ENCODE measurements around the gene DNAJA1. TPM values are rescaled to one million over a fixed set of nuclear protein-coding genes. Genes with fewer than 3 reads are reported as not detected.

The DNAJA1 gene
- total and polyA plus RNA-seq, 7 experiments from 2014 or later = 66.8 to 204 (median 116) TPM

DNA sequence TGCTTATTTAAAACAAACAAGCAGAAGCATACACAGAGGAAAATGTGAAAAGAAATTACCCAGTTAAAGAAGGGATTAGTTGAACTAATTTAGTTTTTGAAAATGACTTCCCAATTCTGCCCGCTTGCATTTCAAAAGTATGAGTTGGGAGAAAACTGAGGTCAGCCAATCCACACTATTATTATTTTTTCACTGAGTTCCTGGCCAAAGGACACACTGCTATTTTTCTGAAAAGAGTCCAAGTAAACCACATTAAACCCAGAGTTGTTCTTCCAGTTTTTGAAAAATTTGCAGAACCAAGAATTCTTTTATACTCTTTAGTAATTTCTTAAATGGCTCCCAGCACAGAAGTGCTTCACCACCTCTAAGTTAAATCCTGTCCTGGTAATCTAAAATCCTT is 43.9 kb downstream of the DNAJA1 start:
- H3K4me1 ChIP-seq (ENCODE audit: control insufficient read depth in 2 of 2, insufficient read depth in 2 of 2, low read length in 2 of 2) = no peaks in the 10 kb centered on the region
- peak overlapping the region in 3 of 9 donors; percentile 5 to 43 (median 24) for H3K27ac Mint-ChIP-seq
- H3K9me3 ChIP-seq (ENCODE audit: control insufficient read depth in 2 of 3, low read length in 3 of 3) = no peaks in the 10 kb centered on the region
- DNase-seq = no peak
- POLR2A ChIA-PET = no interaction called here
- H3K27me3 ChIP-seq (ENCODE audit: control insufficient read depth in 2 of 2, insufficient read depth in 2 of 2, low read length in 2 of 2) = no peaks in the 10 kb centered on the region
- ATAC-seq = no peak
- H3K9me3 Mint-ChIP-seq = no peaks in the 10 kb centered on the region
- peaks cover 4 to 54% (median 27%) of the 10 kb centered on the region in 5 donors for H3K36me3 Mint-ChIP-seq
- intact Hi-C loops (cut with micrococcal nuclease) = no loop called here
- H3K4me3 Mint-ChIP-seq = no peak overlapping the region
- peaks cover 32 to 76% (median 32%) of the 10 kb centered on the region in 3 experiments for H3K36me3 ChIP-seq (ENCODE audit: control insufficient read depth in 2 of 3, insufficient read depth in 3 of 3, low read length in 3 of 3)
- H3K27me3 Mint-ChIP-seq = no peaks in the 10 kb centered on the region
- no peak overlapping the region for H3K4me3 ChIP-seq (ENCODE audit: low read length)
- no peak overlapping the region for H3K27ac ChIP-seq (ENCODE audit: low read depth, low read length)
- CTCF ChIA-PET = no interaction called here
- H3K4me1 Mint-ChIP-seq = peaks cover 24 to 52% (median 33%) of the 10 kb centered on the region in 7 donors

DNA sequence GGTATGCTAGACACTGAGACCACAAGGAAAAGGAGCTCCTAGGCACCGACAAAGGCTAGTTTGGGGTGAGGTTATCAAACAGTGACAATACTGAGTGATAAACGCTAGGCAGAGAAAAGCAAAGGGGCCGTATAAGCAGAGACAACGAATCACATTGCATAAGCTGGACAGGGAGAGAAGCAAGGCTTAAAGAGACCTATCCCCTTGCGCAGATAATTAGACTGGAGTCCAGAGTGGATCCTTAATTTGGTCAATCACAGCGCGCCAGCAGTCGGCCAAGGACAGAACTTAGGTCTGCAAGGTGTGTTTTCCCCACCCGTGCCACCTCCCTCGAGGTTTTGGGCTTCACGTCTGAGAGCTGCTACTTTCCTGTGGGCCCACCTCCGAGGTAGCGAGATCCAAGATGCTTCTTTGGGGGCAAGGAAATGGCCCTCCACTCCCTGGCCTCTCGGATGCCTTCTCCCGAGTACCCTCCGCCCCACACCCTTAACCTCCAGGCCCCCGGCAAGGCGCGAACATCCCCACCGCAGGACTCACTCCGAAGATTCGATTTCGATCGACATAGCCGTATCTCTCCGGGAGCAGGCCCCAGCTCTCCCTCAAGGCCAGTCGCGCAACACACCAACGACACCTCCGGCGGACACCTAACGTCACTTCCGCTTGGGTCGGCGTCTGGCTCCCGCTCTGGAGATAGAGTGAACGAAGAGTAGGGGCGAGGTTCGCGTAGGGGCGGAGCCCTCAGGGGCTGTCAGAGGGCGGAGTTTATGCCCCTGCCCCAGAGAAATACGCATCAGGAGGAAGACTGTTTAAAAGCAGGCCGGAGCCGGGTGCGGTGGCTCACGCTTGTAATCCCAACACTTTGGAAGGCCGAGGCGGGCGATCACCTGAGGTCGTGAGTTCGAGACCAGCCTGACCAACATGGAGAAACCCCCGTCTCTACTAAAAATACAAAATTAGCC is 51.3 kb downstream of the DNAJA1 start, which contains the start of gene SMU1:
Gene SMU1 (minus strand): TSS at position 629 of the 959 bp plus-strand sequence. CDS start 66 bp downstream, at position 563.
- ChIA-PET CTCF (interaction anchor here (0.6 to 1.4 kb wide), 4 partner anchors 9 to 94 kb away, joined by 3 to 4 read pairs (median 4); no protein-coding TSS in a partner anchor), POLR2A (interaction anchor here (0.8 to 2.6 kb wide), 20 partner anchors 9 to 399 kb away, joined by 3 to 11 read pairs (median 4); partner anchors contain the start of genes B4GALT1, DNAJA1 and NFX1)
- peaks cover 4 to 23% (median 4%) of the 10 kb centered on the region in 3 experiments for H3K36me3 ChIP-seq (ENCODE audit: control insufficient read depth in 2 of 3, insufficient read depth in 3 of 3, low read length in 3 of 3)
- Mint-ChIP-seq H3K27me3 (no peaks in the 10 kb centered on the region), H3K27ac (peak within 1 kb of the TSS; percentile 97 to 100 (median 99)), H3K4me1 (peaks cover 18 to 62% (median 50%) of the 10 kb centered on the region in 7 donors), H3K9me3 (peaks cover 0 to 8% (median 0%) of the 10 kb centered on the region in 11 donors), H3K36me3 (peaks cover 1 to 19% (median 10%) of the 10 kb centered on the region in 5 donors), H3K4me3 (peak within 1 kb of the TSS; percentile 95 to 100 (median 98))
- H3K4me3 ChIP-seq (ENCODE audit: low read length) = peak within 1 kb of the TSS; percentile 82
- H3K27ac ChIP-seq (ENCODE audit: low read depth, low read length) = peak within 1 kb of the TSS; percentile 93
- H3K27me3 ChIP-seq (ENCODE audit: control insufficient read depth in 2 of 2, insufficient read depth in 2 of 2, low read length in 2 of 2) = no peaks in the 10 kb centered on the region
- H3K9me3 ChIP-seq (ENCODE audit: control insufficient read depth in 2 of 3, low read length in 3 of 3) = no peaks in the 10 kb centered on the region
- peak; percentile 82 to 97 (median 95) for DNase-seq
- peak; percentile 97 for ATAC-seq
- H3K4me1 ChIP-seq (ENCODE audit: control insufficient read depth in 2 of 2, insufficient read depth in 2 of 2, low read length in 2 of 2) = peaks cover 15 to 20% of the 10 kb centered on the region in 2 donors
- intact Hi-C loops (cut with micrococcal nuclease) = loop anchor here (1.0 to 5.0 kb wide), 11 partner anchors 32 to 741 kb away; partner anchors contain the start of genes APTX (in 2 of the 2), BAG1 (in 2 of the 2), DNAJA1 (in 2 of the 2) and NFX1 (in 2 of the 2)

DNA sequence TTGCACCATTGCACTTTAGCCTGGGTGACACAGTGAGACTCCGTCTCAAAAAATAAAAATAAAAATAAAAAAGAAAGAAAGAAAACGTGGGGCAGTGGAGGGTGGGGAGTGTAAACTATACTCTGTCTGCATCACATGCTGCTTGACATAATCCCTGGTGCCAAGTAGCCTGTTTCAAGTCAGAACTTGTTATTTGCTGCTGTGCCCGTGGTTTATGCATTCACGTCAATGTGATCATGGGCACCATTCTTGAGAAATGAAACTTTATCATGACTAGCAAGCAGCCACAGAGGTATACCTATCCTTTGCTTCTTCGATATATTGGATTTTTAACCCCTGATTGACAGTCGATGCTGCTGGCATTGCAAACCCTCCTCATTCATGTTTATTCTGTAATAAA is 55.5 kb downstream of the DNAJA1 start:
- no peaks in the 10 kb centered on the region for H3K27me3 Mint-ChIP-seq
- ATAC-seq = no peak
- POLR2A ChIA-PET = interaction anchor here (2.4 kb wide), 1 partner anchor 87 kb away, joined by 7 read pairs; the partner anchor contains the start of gene B4GALT1
- Histone ChIP-seq H3K27ac (ENCODE audit: low read depth, low read length) (peak overlapping the region; percentile 57), H3K36me3 (ENCODE audit: control insufficient read depth in 2 of 3, insufficient read depth in 3 of 3, low read length in 3 of 3) (no peaks in the 10 kb centered on the region), H3K9me3 (ENCODE audit: control insufficient read depth in 2 of 3, low read length in 3 of 3) (no peaks in the 10 kb centered on the region), H3K4me1 (ENCODE audit: control insufficient read depth in 2 of 2, insufficient read depth in 2 of 2, low read length in 2 of 2) (peaks cover 26 to 33% of the 10 kb centered on the region in 2 donors), H3K27me3 (ENCODE audit: control insufficient read depth in 2 of 2, insufficient read depth in 2 of 2, low read length in 2 of 2) (no peaks in the 10 kb centered on the region), H3K4me3 (ENCODE audit: low read length) (no peak overlapping the region)
- peak in 2 of 9 donors; percentile 20 to 26 for DNase-seq
- H3K4me1 Mint-ChIP-seq = peaks cover 23 to 40% (median 30%) of the 10 kb centered on the region in 7 donors
- H3K36me3 Mint-ChIP-seq = peaks cover 0 to 5% (median under 1%) of the 10 kb centered on the region in 5 donors
- CTCF ChIA-PET = interaction anchor here (0.5 to 2.0 kb wide), 6 partner anchors 80 to 231 kb away, joined by 3 to 18 read pairs (median 4); no protein-coding TSS in a partner anchor
- intact Hi-C loops (cut with micrococcal nuclease) = loop anchor here in 1 of 2 donors (2.0 to 5.0 kb wide), 3 partner anchors 37 to 86 kb away; partner anchors contain the start of gene B4GALT1
- H3K9me3 Mint-ChIP-seq = peaks cover 0 to 8% (median 0%) of the 10 kb centered on the region in 11 donors
- no peak overlapping the region for H3K4me3 Mint-ChIP-seq
- H3K27ac Mint-ChIP-seq = peak overlapping the region in 2 of 9 donors; percentile 24 to 43

DNA sequence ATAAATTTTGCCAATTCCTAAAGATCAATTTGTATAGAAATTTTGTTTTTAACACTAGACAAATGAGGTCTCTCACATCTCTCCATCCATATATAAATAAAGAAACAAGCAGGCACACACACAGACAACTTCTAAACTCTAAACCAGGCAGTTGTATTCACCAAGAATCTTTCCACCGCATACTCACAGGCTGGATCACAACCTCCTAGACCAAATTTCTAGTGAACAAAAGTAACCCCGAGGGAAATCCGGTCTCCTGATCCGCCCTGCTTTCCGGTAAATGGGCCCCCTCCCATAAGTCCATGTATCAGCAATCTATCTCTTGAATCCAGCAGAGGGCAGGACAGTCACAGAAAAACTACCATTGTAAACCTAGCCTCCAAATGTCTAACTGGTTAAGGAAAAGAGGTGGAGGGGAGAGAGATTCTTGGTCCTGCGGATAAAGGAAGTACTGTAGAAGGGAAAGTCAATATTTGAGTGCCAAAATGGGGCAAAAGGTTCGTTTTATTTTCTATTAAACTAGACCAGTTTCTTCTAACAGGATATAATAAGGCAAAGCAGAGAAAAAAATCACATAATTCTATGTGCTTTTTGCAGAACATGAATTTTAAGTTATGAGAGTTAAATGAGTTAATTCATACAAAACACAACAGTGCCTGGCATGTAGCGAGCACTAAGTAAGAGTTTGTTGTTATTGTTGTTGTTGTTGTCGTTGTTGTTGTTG is 56.2 kb downstream of the DNAJA1 start:
- H3K9me3 Mint-ChIP-seq = peaks cover 0 to 7% (median 0%) of the 10 kb centered on the region in 11 donors
- Histone ChIP-seq H3K4me3 (ENCODE audit: low read length) (no peak overlapping the region), H3K4me1 (ENCODE audit: control insufficient read depth in 2 of 2, insufficient read depth in 2 of 2, low read length in 2 of 2) (peaks cover 21 to 33% of the 10 kb centered on the region in 2 donors), H3K9me3 (ENCODE audit: control insufficient read depth in 2 of 3, low read length in 3 of 3) (no peaks in the 10 kb centered on the region), H3K36me3 (ENCODE audit: control insufficient read depth in 2 of 3, insufficient read depth in 3 of 3, low read length in 3 of 3) (no peaks in the 10 kb centered on the region), H3K27ac (ENCODE audit: low read depth, low read length) (peak overlapping the region; percentile 57), H3K27me3 (ENCODE audit: control insufficient read depth in 2 of 2, insufficient read depth in 2 of 2, low read length in 2 of 2) (no peaks in the 10 kb centered on the region)
- POLR2A ChIA-PET = interaction anchor here (0.7 to 2.4 kb wide), 3 partner anchors 86 to 187 kb away, joined by 4 to 7 read pairs (median 5); partner anchors contain the start of gene B4GALT1
- H3K27ac Mint-ChIP-seq = no peak overlapping the region
- intact Hi-C loops (cut with micrococcal nuclease) = loop anchor here (1.0 to 5.0 kb wide), 8 partner anchors 36 to 183 kb away; partner anchors contain the start of genes B4GALT1 (in 2 of the 2) and BAG1 (in 2 of the 2)
- ATAC-seq (peak; percentile 62), DNase-seq (peak in 8 of 9 donors; percentile 57 to 88 (median 81))
- peaks cover 18 to 33% (median 28%) of the 10 kb centered on the region in 7 donors for H3K4me1 Mint-ChIP-seq
- no peak overlapping the region for H3K4me3 Mint-ChIP-seq
- no peaks in the 10 kb centered on the region for H3K27me3 Mint-ChIP-seq
- H3K36me3 Mint-ChIP-seq = peaks cover 0 to 5% (median 0%) of the 10 kb centered on the region in 5 donors
- CTCF ChIA-PET = interaction anchor here (0.7 to 2.0 kb wide), 10 partner anchors 9 to 189 kb away, joined by 3 to 18 read pairs (median 4); no protein-coding TSS in a partner anchor

DNA sequence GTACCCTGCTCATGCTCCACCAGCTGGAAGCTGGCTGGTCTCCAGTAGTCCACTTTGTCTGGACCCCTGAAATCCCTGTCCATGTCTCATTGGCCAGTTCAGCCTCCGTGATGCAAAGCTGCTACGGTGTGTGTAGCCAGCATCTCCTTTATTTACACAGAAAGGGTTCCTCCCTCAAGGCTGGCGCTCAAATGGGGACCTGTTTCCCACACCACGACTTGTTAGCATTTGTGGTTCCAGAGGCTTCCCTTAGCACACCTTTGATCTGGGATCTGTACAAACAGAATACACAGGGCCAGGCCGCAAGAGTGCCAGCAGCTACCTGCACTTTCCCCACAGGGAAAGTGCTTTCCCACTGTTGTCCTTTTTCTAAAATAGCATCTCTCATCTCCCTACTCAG is 57.1 kb downstream of the DNAJA1 start:
- Mint-ChIP-seq H3K27ac (peak overlapping the region; percentile 42 to 84 (median 57)), H3K4me1 (peaks cover 11 to 26% (median 24%) of the 10 kb centered on the region in 7 donors), H3K9me3 (peaks cover 0 to 4% (median 0%) of the 10 kb centered on the region in 11 donors), H3K4me3 (peak overlapping the region in 9 of 10 donors; percentile 3 to 82 (median 62)), H3K36me3 (peaks cover 0 to 4% (median 0%) of the 10 kb centered on the region in 5 donors), H3K27me3 (no peaks in the 10 kb centered on the region)
- DNase-seq (peak in 7 of 9 donors; percentile 17 to 40 (median 26)), ATAC-seq (peak; percentile 37)
- H3K36me3 ChIP-seq (ENCODE audit: control insufficient read depth in 2 of 3, insufficient read depth in 3 of 3, low read length in 3 of 3) = no peaks in the 10 kb centered on the region
- peaks cover 21 to 29% of the 10 kb centered on the region in 2 donors for H3K4me1 ChIP-seq (ENCODE audit: control insufficient read depth in 2 of 2, insufficient read depth in 2 of 2, low read length in 2 of 2)
- POLR2A ChIA-PET = interaction anchor here (0.8 to 1.4 kb wide), 5 partner anchors 27 to 144 kb away, joined by 4 read pairs; no protein-coding TSS in a partner anchor
- H3K27ac ChIP-seq (ENCODE audit: low read depth, low read length) = peak overlapping the region; percentile 0
- no peaks in the 10 kb centered on the region for H3K27me3 ChIP-seq (ENCODE audit: control insufficient read depth in 2 of 2, insufficient read depth in 2 of 2, low read length in 2 of 2)
- no peak overlapping the region for H3K4me3 ChIP-seq (ENCODE audit: low read length)
- H3K9me3 ChIP-seq (ENCODE audit: control insufficient read depth in 2 of 3, low read length in 3 of 3) = no peaks in the 10 kb centered on the region
- intact Hi-C loops (cut with micrococcal nuclease) = loop anchor here in 1 of 2 donors (5.0 kb wide), 1 partner anchor 35 kb away; no protein-coding TSS in a partner anchor
- CTCF ChIA-PET = interaction anchor here (1.0 to 1.6 kb wide), 5 partner anchors 10 to 147 kb away, joined by 3 to 15 read pairs (median 4); no protein-coding TSS in a partner anchor

Data from naive thymus-derived CD4-positive, alpha-beta T cell (primary cell).